GM12801 (cell line): ENCODE measurements around the gene ACSL3.

Experiments
- CTCF ChIP-seq: IDR thresholded peaks from one replicate; pipeline ENCODE4 v1.5.1; 2011; ENCODE audit warnings: control low read depth; ENCODE audit not compliant: insufficient read length; ENCODE audit errors: extremely low read depth

Gene ACSL3

GRCh38 chr2:222935688-222936298 lies 75.0 kb downstream of the ACSL3 start:
- no peak for TF ChIP-seq CTCF

- TF ChIP-seq CTCF = no peak
These were observed 75.9 kb downstream of the ACSL3 start for GRCh38 chr2:222936705-222937104.

- no peak for TF ChIP-seq CTCF
These were observed 77.5 kb downstream of the ACSL3 start for GRCh38 chr2:222938327-222938726.

GRCh38 chr2:222939208-222939856 lies 78.5 kb downstream of the ACSL3 start:
- peak; percentile 43 for TF ChIP-seq CTCF

GRCh38 chr2:222939979-222940378 lies 79.1 kb downstream of the ACSL3 start:
- no peak for TF ChIP-seq CTCF

GRCh38 chr2:222941510-222942032 lies 80.7 kb downstream of the ACSL3 start:
- TF ChIP-seq CTCF = no peak

GRCh38 chr2:222942561-222942960 lies 81.7 kb downstream of the ACSL3 start:
- TF ChIP-seq CTCF = no peak
